ENCODE results near the gene ABHD8. TPM values are rescaled to one million over a fixed set of nuclear protein-coding genes. Genes with fewer than 3 reads are reported as not detected.

ABHD8 gene
- polyA plus RNA-seq, 3 donors: 6.2 to 12.2 (median 11.5) TPM

DNA sequence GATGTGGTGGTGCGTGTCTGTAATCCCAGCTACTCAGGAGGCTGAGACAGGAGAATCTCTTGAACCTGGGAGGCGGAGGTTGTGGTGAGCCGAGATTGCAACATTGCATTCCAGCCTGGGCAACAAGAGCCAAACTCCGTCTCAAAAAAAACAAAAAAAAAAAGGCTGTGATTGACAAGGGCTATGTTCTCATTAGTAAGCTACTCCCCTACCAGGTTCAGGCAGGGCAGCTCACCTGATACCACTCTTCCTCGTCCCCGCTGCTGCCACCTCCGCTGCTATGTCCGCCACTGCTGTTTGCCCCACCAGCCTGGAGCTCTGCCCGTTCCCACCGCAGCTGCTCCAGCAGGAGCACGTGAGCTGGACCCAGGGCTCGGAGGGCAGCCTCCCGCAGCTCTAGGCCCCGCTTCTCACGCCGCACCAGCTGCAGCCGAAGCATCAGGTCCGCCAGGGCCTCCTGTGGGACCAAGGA, 48.0 kb downstream of the ABHD8 start:
- DNase-seq (ENCODE audit: extremely low read depth in 1 of 11, low read depth in 9 of 11, low spot score in 4 of 11): no peak

DNA sequence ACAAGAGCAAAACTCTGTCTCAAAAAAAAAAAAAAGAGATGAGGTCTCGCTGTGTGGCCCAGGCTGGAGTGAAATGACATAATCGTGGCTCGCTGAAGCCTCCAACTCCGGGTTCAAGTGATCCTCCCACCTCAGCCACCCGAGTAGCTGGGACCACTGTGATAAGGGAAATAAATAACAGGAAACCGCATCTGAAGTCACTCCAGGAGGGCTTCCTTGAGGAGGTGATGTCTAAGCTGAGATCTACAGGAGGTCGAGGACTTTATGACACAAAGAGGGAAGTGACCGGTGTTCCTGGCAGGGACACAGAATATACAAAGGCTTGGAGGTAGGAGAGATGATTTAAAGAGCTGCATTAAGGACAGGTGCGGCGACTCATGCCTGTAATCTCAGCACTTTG, 48.6 kb downstream of the ABHD8 start:
- DNase-seq (ENCODE audit: extremely low read depth in 1 of 11, low read depth in 9 of 11, low spot score in 4 of 11): no peak

DNA sequence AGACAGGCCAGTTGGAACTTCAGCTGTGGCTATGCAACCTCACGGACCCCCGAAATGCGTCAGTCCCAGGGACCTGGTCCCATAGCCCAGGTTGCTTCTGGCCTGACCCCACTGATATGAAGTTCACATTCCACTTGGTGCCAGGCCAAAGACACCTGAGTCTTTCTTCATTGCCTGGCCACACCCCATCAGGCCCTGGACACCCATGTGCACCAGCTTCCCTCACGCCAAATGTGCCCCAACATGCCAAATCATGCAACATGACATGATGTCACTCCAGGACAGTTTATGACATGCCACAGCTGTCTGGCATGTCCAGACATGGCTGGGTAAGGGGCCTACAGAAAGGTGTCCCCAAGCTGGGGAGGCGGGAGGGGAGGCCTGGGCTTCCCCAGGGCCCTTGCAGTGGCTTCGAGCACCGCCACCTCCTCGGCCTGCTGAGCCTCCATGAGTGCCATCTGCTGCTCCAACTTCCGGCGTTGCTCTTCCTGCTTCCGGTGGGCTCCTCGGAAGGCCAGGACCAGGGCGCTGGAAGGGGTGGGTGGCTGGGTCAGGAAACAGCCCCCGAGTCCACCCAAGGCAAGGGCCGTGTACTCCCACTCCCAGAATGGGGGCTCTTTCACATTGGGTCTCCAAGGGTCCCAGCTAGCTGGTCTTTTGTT, 53.2 kb downstream of the ABHD8 start:
- no peak for DNase-seq (ENCODE audit: extremely low read depth in 1 of 11, low read depth in 9 of 11, low spot score in 4 of 11)

DNA sequence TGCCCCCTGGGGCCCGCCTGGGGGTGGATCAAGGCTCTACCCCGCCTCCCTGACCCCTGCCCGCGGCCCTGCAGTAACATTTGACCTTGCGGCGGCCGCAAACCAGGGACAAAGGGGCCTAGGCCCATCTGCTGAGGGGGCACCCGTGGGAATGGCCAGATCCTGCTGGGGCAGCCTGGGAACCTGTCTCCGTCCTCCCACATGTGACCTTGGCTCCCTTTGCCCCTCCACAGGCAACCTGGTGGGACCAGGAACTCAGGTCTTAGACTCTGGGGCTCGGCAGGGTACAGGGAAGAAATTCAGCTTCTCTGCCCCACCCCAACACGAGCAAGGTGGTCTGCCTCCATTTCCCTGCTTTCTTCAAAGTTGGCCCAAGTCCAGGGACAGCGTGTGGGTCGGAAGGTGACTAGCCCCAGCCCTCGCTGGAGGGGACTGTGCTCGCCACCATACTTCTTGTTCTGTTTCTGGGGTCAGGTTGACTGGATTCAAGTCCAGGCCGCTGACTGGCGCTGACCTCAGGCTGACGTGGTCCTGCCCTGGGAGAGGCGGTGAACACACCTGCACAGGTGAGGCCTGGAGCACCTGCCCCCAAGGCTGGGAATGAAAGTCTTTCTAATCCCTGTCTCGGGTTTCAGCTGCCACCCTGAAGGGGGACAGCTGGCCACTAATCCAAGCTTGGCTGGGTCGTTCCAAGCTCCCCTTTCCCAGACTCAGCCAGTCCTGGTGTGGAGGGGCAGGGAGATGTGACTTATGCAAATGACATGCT, 55.0 kb downstream of the ABHD8 start:
- no peak for DNase-seq (ENCODE audit: extremely low read depth in 1 of 11, low read depth in 9 of 11, low spot score in 4 of 11)

DNA sequence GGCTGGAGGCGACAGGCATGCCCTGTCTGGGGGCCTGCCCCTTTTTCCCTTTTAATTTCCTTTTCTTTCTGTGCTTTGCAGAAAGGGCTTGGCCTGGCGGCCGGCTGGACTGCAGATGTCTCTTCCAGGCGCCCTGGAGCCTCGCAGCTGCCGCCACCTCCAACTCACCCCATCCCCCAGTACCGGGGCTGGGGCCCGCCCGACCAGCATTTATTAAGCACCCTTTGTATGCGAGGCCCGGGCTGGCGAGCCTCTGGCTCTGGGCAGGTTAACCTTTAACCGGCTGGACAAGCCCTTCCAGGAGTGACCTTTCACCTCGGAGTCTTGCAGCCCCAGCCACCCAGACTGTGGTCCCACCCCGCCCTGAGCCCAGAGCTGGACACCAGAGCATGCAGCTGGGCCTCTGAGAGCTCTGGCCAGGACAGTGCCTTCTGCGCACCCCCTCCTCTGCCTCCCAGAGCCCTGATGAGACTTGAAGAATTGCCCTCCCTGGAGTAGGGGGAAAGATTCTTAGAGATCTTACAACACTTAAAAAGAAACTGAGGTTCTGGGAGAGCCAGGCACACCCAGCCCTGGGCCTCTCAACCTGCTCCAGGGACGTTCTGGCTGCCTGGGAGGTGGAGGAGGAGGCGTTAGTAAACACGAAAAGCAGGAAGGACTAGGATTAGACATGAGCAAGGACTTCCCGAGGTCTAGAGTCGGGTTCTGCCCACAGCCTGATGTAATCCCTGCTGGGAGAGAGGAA, 56.4 kb downstream of the ABHD8 start:
- DNase-seq (ENCODE audit: extremely low read depth in 1 of 11, low read depth in 9 of 11, low spot score in 4 of 11): no peak

DNA sequence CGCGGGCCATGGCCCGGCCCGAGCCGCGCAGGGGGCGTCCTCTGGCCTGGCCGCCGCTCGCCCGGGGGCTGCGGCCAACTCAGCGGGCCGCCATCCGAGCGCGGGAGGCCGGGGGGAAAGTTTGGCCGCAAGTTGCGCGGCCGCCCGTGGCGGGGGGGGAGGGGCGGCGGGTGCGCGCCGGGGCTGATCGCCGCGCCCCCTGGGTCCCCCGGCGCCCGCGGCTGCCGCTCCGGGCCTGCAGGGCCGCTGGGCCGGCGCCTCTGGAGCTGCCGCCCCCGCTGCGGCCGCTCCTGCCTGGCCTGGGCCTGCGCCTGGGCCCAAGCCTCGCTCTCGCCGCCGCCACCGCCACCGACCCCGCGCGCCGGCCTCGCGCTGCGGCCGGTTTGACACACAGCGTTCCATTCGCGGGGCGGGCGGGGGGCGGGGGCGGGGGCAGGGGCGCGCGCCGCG, 57.7 kb downstream of the ABHD8 start, which contains the start of gene NR2F6:
Gene NR2F6 (minus strand): TSS at position 385 of the 450 bp plus-strand sequence. CDS start 699 bp downstream, outside the sequence.
- no peak for DNase-seq (ENCODE audit: extremely low read depth in 1 of 11, low read depth in 9 of 11, low spot score in 4 of 11)

DNA sequence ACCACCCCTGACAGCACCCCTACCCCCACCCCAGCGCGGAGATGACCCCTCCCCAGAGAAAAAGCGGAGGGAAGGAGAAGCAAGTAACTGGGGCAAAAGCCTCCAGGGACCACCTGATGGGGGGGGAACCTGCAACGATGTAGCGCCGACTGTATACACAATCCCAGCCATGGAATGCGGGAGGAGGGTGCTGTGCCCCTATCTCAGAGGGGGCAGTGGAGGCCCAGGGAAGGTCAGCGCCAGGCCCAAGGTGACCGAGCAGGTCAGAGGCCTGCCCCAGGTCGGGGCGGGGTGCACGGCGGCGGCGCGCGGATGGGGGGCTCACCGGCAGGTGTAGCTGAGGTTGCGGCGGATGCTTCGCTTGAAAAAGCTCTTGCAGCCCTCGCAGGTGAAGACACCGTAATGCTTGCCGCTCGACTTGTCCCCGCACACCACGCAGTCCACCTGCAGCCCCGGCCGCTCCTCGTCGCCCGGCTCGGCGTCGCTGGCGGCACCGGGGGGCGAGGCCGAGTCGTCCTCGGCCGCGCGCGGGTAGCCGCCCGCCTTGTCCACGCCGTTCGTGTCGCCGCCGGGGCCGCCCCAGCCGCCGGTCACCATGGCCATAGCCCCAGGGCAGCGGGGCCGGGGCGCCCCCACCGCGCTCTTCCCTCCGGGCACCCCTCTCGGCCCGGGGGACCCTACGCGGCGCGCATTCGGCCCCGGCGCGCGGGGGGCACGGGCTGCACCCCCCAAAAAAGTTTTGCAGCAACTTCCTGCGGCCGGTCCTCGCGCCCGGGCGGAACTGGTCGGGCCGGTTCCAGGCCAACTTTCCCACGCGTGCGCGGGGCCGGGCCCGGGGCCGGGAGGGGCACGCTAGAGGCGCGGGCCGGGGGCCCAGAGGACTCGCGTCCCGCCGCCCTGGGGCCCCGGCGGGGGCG, 58.3 kb downstream of the ABHD8 start:
- no peak for DNase-seq (ENCODE audit: extremely low read depth in 1 of 11, low read depth in 9 of 11, low spot score in 4 of 11)

DNA sequence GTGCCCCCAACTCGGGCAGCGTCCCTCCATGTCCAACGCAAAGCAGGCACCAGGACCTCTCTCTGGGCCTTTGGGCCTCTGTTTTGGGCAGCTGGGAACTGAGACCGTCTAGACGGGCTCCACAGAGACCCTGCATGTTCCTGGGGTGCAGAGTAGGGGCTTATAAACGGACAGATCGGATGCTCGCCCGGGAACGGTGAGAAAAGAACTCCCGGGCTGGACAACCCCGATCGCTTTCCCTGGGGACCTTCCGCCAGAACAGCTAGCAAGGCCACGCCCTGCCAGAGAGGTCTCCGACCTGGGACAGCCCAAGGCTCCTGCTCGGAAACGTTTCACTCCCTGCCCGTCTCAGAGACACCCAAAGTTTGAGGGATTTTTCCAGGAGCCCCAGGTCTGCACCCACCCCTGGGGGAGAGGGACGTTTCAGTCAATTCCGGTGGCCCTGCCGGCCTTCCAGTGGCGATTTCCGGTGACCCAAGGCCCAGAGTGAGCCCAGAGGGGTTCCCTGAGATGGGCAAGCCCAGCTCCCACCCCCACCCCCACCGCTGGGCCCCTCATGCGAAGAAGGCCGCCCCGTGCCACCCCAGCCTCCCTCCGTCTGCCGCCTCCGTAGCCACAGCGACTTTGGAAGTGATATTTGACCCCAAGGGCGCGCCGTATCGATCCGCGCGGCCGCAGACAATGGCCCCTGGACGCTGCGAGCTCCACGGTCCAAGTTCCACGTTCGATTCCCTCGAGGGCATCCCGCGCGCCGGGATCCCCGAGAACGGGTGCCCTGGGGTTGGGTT, 59.2 kb downstream of the ABHD8 start:
- no peak for DNase-seq (ENCODE audit: extremely low read depth in 1 of 11, low read depth in 9 of 11, low spot score in 4 of 11)

DNA sequence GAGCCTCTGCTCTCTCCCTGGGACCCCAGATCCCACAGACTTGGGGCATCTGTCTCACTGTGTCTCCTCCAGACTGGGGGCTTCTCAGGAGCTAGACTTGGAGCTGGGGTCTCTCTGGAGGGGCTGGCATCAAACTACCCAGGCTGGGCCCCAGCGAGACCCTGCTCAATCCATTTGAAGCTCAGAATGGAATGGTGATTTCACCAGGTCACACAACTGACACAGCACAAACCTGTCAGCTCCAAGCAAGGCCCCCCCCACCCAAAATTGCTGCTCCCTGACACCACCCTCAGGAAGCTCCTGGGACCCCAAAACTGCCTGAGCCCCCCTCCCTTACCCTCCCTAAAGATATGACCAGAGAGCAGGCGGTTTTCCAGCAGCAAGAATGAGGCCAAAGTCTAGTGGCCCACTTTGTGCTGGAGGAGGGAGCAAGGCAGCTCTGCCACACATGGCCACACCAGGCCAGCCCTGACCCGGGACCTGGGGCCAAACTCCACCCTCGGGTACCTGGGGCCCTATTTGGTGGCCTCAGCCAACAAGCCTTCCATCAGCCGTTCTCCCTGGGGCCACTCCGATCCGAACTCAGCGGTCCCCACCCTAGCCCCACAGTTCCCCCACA, 59.9 kb downstream of the ABHD8 start:
- no peak for DNase-seq (ENCODE audit: extremely low read depth in 1 of 11, low read depth in 9 of 11, low spot score in 4 of 11)

DNA sequence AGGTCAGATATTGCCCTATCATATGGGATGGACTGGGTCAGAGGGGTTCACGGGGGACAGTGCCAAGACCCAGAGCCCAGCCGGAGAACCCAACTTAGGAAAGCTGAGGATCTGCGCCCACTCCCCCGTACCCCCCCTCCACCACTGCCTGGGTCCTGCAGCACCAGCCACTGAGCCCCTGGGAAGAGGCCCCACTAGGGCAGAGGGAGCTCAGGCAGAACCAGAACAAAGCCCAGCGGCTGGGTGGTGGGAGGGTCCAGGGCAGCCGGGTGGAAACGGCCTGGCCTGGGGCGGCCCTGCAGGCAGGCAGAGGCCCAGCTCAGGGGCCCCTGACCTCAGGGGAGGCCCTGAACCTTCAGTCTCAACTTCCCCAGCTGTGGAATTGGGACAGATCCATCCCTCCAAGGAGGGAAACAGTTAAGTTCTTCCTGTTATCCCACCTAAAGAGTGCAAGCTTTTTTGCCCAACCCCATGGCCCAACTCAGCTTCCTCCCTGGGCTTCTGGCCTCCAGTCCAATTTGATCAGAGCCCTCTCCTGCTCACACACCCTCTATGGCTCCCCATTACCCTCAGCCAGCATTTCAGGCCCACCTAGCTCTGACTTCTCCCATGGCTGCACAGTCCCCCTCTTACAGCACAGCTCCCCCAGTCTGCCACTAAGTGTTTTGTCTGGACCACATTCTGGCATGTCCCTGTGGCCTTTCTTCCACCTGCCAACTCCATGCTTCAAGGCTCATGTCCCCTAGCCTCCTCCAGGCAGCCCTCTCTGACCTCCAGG, 60.6 kb downstream of the ABHD8 start:
- DNase-seq (ENCODE audit: extremely low read depth in 1 of 11, low read depth in 9 of 11, low spot score in 4 of 11): no peak

Other genes with a start within 250 kb of the ABHD8 start
- gene HAUS8, start 228.0 kb downstream of the ABHD8 start, polyA plus RNA-seq (ENCODE audit: insufficient read length in 3 of 3): 10 to 100 TPM; 10.8 to 16.6 (median 15.3) TPM
- 10 to 100 TPM; 49.3 to 61.7 (median 58.0) TPM for gene MYO9B, start 227.6 kb downstream of the ABHD8 start, polyA plus RNA-seq (ENCODE audit: insufficient read length in 3 of 3)
- gene USE1, start 88.1 kb downstream of the ABHD8 start, polyA plus RNA-seq (ENCODE audit: insufficient read length in 3 of 3): 10 to 100 TPM; 21.6 to 33.7 (median 30.9) TPM
- 10 to 100 TPM; 17.5 to 21.2 (median 20.3) TPM for gene OCEL1, start 77.2 kb downstream of the ABHD8 start, polyA plus RNA-seq (ENCODE audit: insufficient read length in 3 of 3)
- gene NR2F6, start 57.5 kb downstream of the ABHD8 start, polyA plus RNA-seq (ENCODE audit: insufficient read length in 3 of 3): 10 to 100 TPM; 31.5 to 59.9 (median 44.3) TPM
- 1 to 10 TPM; 4.2 to 7.1 (median 6.5) TPM for gene USHBP1, start 38.7 kb downstream of the ABHD8 start, polyA plus RNA-seq (ENCODE audit: insufficient read length in 3 of 3)
- gene BABAM1, start 36.0 kb downstream of the ABHD8 start, polyA plus RNA-seq (ENCODE audit: insufficient read length in 3 of 3): 100 to 1,000 TPM in 2 of 3 donors, 10 to 100 TPM in 1; 97.0 to 111 (median 107) TPM
- gene ANKLE1, start 21.5 kb downstream of the ABHD8 start, polyA plus RNA-seq (ENCODE audit: insufficient read length in 3 of 3): 1 to 10 TPM in 2 of 3 donors, under 1 TPM in 1; 0.95 to 1.7 (median 1.0) TPM
- 10 to 100 TPM; 45.9 to 65.6 (median 57.3) TPM for gene MRPL34, start 2.4 kb upstream of the ABHD8 start, polyA plus RNA-seq (ENCODE audit: insufficient read length in 3 of 3)
- gene DDA1, start 6.1 kb upstream of the ABHD8 start, polyA plus RNA-seq (ENCODE audit: insufficient read length in 3 of 3): 10 to 100 TPM; 29.8 to 41.8 (median 40.2) TPM
- gene ANO8, start 31.4 kb upstream of the ABHD8 start, polyA plus RNA-seq (ENCODE audit: insufficient read length in 3 of 3): 10 to 100 TPM in 2 of 3 donors, 1 to 10 TPM in 1; 9.3 to 17.4 (median 13.9) TPM
- 10 to 100 TPM; 17.7 to 28.5 (median 20.1) TPM for gene GTPBP3, start 34.1 kb upstream of the ABHD8 start, polyA plus RNA-seq (ENCODE audit: insufficient read length in 3 of 3)
- gene PLVAP, start 73.9 kb upstream of the ABHD8 start, polyA plus RNA-seq (ENCODE audit: insufficient read length in 3 of 3): 100 to 1,000 TPM; 142 to 223 (median 176) TPM
- 1 to 10 TPM; 2.3 to 7.1 (median 2.9) TPM for gene CCDC194, start 90.8 kb upstream of the ABHD8 start, polyA plus RNA-seq (ENCODE audit: insufficient read length in 3 of 3)
- 100 to 1,000 TPM; 115 to 149 (median 127) TPM for gene BST2, start 102.2 kb upstream of the ABHD8 start, polyA plus RNA-seq (ENCODE audit: insufficient read length in 3 of 3)
- 10 to 100 TPM; 49.5 to 73.2 (median 70.9) TPM for gene MVB12A, start 116.6 kb upstream of the ABHD8 start, polyA plus RNA-seq (ENCODE audit: insufficient read length in 3 of 3)
- 1 to 10 TPM; 2.8 to 4.1 (median 3.3) TPM for gene TMEM221, start 145.2 kb upstream of the ABHD8 start, polyA plus RNA-seq (ENCODE audit: insufficient read length in 3 of 3)
- gene NXNL1, start 157.5 kb upstream of the ABHD8 start, polyA plus RNA-seq (ENCODE audit: insufficient read length in 3 of 3): under 1 TPM in 2 of 3 donors, not detected in 1; 0.26 to 0.64 TPM
- 10 to 100 TPM; 12.0 to 22.2 (median 14.9) TPM for gene SLC27A1, start 167.1 kb upstream of the ABHD8 start, polyA plus RNA-seq (ENCODE audit: insufficient read length in 3 of 3)
- gene PGLS, start 208.2 kb upstream of the ABHD8 start, polyA plus RNA-seq (ENCODE audit: insufficient read length in 3 of 3): 10 to 100 TPM; 52.5 to 82.6 (median 73.5) TPM

Data from renal cortex interstitium (tissue), 11 donors.